Neural progenitor cell (in vitro differentiated cells): ENCODE data around the gene POU1F1. TPM values are rescaled to one million over a fixed set of nuclear protein-coding genes. Genes with fewer than 3 reads are reported as not detected.
"Not testable (repeated sequence)": the region's sequence is repeated elsewhere in the genome, so short reads cannot be mapped to it uniquely, and the experiment has no call there.

Source experiments
- DNase-seq: peaks from one replicate; pipeline ENCODE4 v3.0.0-alpha.2; 2016; ENCODE audit warnings: low spot score
- H2AFZ ChIP-seq: fragments of 200-600 bp; sonication (generic); replicated peaks from 2 replicates; pipeline ENCODE4 v1.6.1; 2016; ENCODE audit warnings: antibody characterized with exemption
- H3F3A ChIP-seq: fragments of 200-600 bp; sonication (generic); 2 replicates; pipeline ENCODE4 v1.6.1; 2016; ENCODE audit warnings: antibody characterized with exemption, low read depth
- H3K27ac ChIP-seq: fragments of 200-600 bp; sonication (generic); 2 replicates; pipeline ENCODE4 v1.5.1; 2016; ENCODE audit warnings: mild to moderate bottlenecking
- H3K27me3 ChIP-seq: fragments of 200-600 bp; sonication (generic); 2 replicates; pipeline ENCODE4 v1.6.1; 2016; ENCODE audit warnings: mild to moderate bottlenecking, moderate library complexity
- H3K36me3 ChIP-seq: fragments of 200-600 bp; sonication (generic); 2 replicates; pipeline ENCODE4 v1.5.1; 2016
- H3K4me1 ChIP-seq: fragments of 200-600 bp; sonication (generic); 2 replicates; pipeline ENCODE4 v1.6.1; 2016; ENCODE audit warnings: mixed run types
- H3K4me2 ChIP-seq: fragments of 200-600 bp; sonication (generic); 2 replicates; pipeline ENCODE4 v1.6.1; 2016
- H3K4me3 ChIP-seq: fragments of 200-600 bp; sonication (generic); 2 replicates; pipeline ENCODE4 v1.5.1; 2016
- H3K79me2 ChIP-seq: fragments of 200-600 bp; sonication (generic); 2 replicates; pipeline ENCODE4 v1.6.1; 2016; ENCODE audit warnings: low read depth
- H3K9ac ChIP-seq: fragments of 200-600 bp; sonication (generic); 2 replicates; pipeline ENCODE4 v1.6.1; 2016
- H3K9me3 ChIP-seq: fragments of 200-600 bp; sonication (generic); 2 replicates; pipeline ENCODE4 v1.5.1; 2016; ENCODE audit warnings: low read depth
- H4K20me1 ChIP-seq: fragments of 200-600 bp; sonication (generic); 2 replicates; pipeline ENCODE4 v1.6.1; 2016; ENCODE audit warnings: low read depth
- H3K27ac Mint-ChIP-seq: 3 replicates; pipeline ENCODE4 v1.8.0; 2021; ENCODE audit warnings: mixed read lengths
- H3K27me3 Mint-ChIP-seq: 2 replicates; pipeline ENCODE4 v1.8.0; 2022; ENCODE audit warnings: low read depth, mild to moderate bottlenecking, inconsistent platforms, moderate library complexity, mixed read lengths; ENCODE audit not compliant: insufficient read depth
- H3K36me3 Mint-ChIP-seq: 3 replicates; pipeline ENCODE4 v1.8.0; 2021; ENCODE audit warnings: mixed read lengths
- H3K4me1 Mint-ChIP-seq: 3 replicates; pipeline ENCODE4 v1.8.0; 2021; ENCODE audit warnings: mixed read lengths
- H3K4me3 Mint-ChIP-seq: 3 replicates; pipeline ENCODE4 v1.8.0; 2021; ENCODE audit warnings: mild to moderate bottlenecking, moderate library complexity, mixed read lengths
- H3K9me3 Mint-ChIP-seq: 3 replicates; pipeline ENCODE4 v1.8.0; 2020; ENCODE audit warnings: mixed read lengths
- EZH2 ChIP-seq: fragments of 200-600 bp; sonication (generic); IDR thresholded peaks from 2 replicates; pipeline ENCODE4 v1.6.1; 2017; ENCODE audit warnings: antibody characterized with exemption, mild to moderate bottlenecking, moderate library complexity
- EZH2phosphoT487 ChIP-seq: fragments of 200-600 bp; sonication (generic); IDR thresholded peaks from 2 replicates; pipeline ENCODE4 v1.6.1; 2017; ENCODE audit warnings: antibody characterized with exemption
- total RNA-seq: library from RNA; depleted of rRNA; stranded (reverse); fragments of >200 nt; gene quantifications from 2 replicates; pipeline ENCODE4 v1.2.3, GENCODE V29; 2015; ENCODE audit warnings: low replicate concordance
- TF ChIP-seq, protein P1 (sequence below): fragments of 200-600 bp; sonication (generic); IDR thresholded peaks from 2 replicates; pipeline ENCODE4 v1.5.1; 2017; ENCODE audit warnings: antibody characterized with exemption, mild to moderate bottlenecking

Gene POU1F1
- total RNA-seq, 1 donor from 2014 or later, result not detected

- Mint-ChIP-seq H3K4me3 (no peak overlapping the region), H3K27ac (no peak overlapping the region), H3K36me3 (peaks cover 2% of the 10 kb centered on the region), H3K27me3 (no peaks in the 10 kb centered on the region), H3K4me1 (no peaks in the 10 kb centered on the region), H3K9me3 (no peaks in the 10 kb centered on the region)
- Histone ChIP-seq H4K20me1 (no peaks in the 10 kb centered on the region), H3F3A (no peaks in the 10 kb centered on the region), H3K36me3 (peaks cover 5% of the 10 kb centered on the region), H3K27me3 (no peaks in the 10 kb centered on the region), H2AFZ (no peak overlapping the region), H3K4me2 (no peak overlapping the region), H3K4me1 (no peaks in the 10 kb centered on the region), H3K27ac (no peak overlapping the region), H3K9me3 (no peaks in the 10 kb centered on the region), H3K9ac (no peak overlapping the region), H3K4me3 (no peak overlapping the region), H3K79me2 (no peaks in the 10 kb centered on the region)
- no peak for DNase-seq
- no peak for TF ChIP-seq EZH2phosphoT487
- TF ChIP-seq, protein P1, sequence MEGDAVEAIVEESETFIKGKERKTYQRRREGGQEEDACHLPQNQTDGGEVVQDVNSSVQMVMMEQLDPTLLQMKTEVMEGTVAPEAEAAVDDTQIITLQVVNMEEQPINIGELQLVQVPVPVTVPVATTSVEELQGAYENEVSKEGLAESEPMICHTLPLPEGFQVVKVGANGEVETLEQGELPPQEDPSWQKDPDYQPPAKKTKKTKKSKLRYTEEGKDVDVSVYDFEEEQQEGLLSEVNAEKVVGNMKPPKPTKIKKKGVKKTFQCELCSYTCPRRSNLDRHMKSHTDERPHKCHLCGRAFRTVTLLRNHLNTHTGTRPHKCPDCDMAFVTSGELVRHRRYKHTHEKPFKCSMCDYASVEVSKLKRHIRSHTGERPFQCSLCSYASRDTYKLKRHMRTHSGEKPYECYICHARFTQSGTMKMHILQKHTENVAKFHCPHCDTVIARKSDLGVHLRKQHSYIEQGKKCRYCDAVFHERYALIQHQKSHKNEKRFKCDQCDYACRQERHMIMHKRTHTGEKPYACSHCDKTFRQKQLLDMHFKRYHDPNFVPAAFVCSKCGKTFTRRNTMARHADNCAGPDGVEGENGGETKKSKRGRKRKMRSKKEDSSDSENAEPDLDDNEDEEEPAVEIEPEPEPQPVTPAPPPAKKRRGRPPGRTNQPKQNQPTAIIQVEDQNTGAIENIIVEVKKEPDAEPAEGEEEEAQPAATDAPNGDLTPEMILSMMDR, result no peak
Observed at GRCh38 chr3:87250009-87250408, 26.4 kb downstream of the POU1F1 start.

DNA sequence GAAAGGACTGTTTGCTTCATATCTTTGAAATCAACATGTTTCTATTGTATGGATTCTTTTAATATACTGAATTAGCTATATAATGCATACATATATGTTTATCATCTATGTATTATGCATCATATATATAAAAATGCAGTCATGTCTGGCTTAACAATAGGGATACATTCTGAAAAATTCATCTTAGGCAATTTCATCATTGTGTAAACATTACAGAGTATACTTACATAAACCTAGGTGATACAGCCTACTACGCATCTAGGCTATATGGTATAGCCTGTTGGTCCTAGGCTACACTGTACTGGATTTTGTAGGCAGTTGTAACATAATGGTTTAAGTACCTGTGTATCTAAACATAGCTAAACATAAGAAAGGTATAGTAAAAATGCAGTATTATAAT is 27.6 kb downstream of the POU1F1 start:
- H3K9ac ChIP-seq, result no peak overlapping the region
- H4K20me1 ChIP-seq, result no peaks in the 10 kb centered on the region
- H3K4me1 ChIP-seq, result no peaks in the 10 kb centered on the region
- H3K27me3 ChIP-seq, result no peaks in the 10 kb centered on the region
- H3K4me3 Mint-ChIP-seq, result no peak overlapping the region
- DNase-seq, result no peak
- H3K36me3 Mint-ChIP-seq, result peaks cover 2% of the 10 kb centered on the region
- H3K4me3 ChIP-seq, result no peak overlapping the region
- no peaks in the 10 kb centered on the region for H3K9me3 ChIP-seq
- H3K79me2 ChIP-seq, result no peaks in the 10 kb centered on the region
- no peaks in the 10 kb centered on the region for H3K27me3 Mint-ChIP-seq
- no peak overlapping the region for H2AFZ ChIP-seq
- H3K9me3 Mint-ChIP-seq, result no peaks in the 10 kb centered on the region
- no peak overlapping the region for H3K27ac ChIP-seq
- H3K4me1 Mint-ChIP-seq, result no peaks in the 10 kb centered on the region
- no peaks in the 10 kb centered on the region for H3F3A ChIP-seq
- H3K27ac Mint-ChIP-seq, result no peak overlapping the region
- H3K4me2 ChIP-seq, result no peak overlapping the region
- peaks cover 5% of the 10 kb centered on the region for H3K36me3 ChIP-seq
- TF ChIP-seq, protein P1, result no peak
- TF ChIP-seq EZH2phosphoT487 (no peak), EZH2 (no peak)

- not testable (repeated sequence) for H3K36me3 ChIP-seq, H3K4me3 Mint-ChIP-seq, H3K4me2 ChIP-seq, H3K79me2 ChIP-seq, H3K9ac ChIP-seq, H3K27me3 Mint-ChIP-seq, H3K27ac ChIP-seq, H3K9me3 ChIP-seq, H3K27me3 ChIP-seq, H3F3A ChIP-seq, H3K4me3 ChIP-seq, H4K20me1 ChIP-seq, H3K4me1 Mint-ChIP-seq, DNase-seq, H2AFZ ChIP-seq, H3K9me3 Mint-ChIP-seq, H3K36me3 Mint-ChIP-seq, H3K4me1 ChIP-seq, H3K27ac Mint-ChIP-seq
Observed at GRCh38 chr3:87248231-87248630, 28.2 kb downstream of the POU1F1 start.

DNA sequence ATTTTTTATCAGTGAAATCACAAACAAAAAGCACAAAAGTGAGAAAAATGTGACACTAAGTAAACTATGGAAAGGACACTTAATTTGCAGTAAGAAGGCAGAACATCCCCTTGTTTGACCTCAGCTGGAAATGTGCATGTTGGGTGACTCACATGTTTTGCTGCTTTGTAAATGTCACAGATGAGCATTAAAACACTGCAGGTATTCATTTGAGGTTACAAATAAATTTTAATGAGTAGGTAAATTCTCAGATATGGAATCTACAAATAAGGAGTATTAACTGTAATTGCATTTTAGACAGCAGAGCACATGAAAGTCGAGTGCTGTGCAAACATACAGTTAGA is 29.0 kb downstream of the POU1F1 start:
- no peaks in the 10 kb centered on the region for H3K9me3 Mint-ChIP-seq
- H3K4me3 Mint-ChIP-seq, result no peak overlapping the region
- H3K4me1 Mint-ChIP-seq, result no peaks in the 10 kb centered on the region
- peaks cover 2% of the 10 kb centered on the region for H3K36me3 Mint-ChIP-seq
- Histone ChIP-seq H3K4me2 (no peak overlapping the region), H3K36me3 (peaks cover 5% of the 10 kb centered on the region), H3K27ac (no peak overlapping the region), H3K4me1 (no peaks in the 10 kb centered on the region), H3K79me2 (peaks cover 5% of the 10 kb centered on the region), H3K9me3 (no peaks in the 10 kb centered on the region), H4K20me1 (no peaks in the 10 kb centered on the region), H3K9ac (no peak overlapping the region), H3F3A (no peaks in the 10 kb centered on the region), H3K27me3 (no peaks in the 10 kb centered on the region), H2AFZ (no peak overlapping the region), H3K4me3 (no peak overlapping the region)
- DNase-seq, result no peak
- no peaks in the 10 kb centered on the region for H3K27me3 Mint-ChIP-seq
- TF ChIP-seq EZH2 (no peak), EZH2phosphoT487 (no peak)
- TF ChIP-seq, protein P1, result no peak
- H3K27ac Mint-ChIP-seq, result no peak overlapping the region
